ENCODE results near the gene ZNF777. TPM values are rescaled to one million over a fixed set of nuclear protein-coding genes. Genes with fewer than 3 reads are reported as not detected.
"Not testable (repeated sequence)": the region's sequence is repeated elsewhere in the genome, so short reads cannot be mapped to it uniquely, and the experiment has no call there.

ZNF777 gene
- total RNA-seq, 3 donors from 2014 or later, result 5.1 to 8.5 (median 8.2) TPM

GRCh38 chr7:149414745-149415390 is 46.0 kb downstream of the ZNF777 start:
- H3K27ac ChIP-seq, result no peak overlapping the region
- TF ChIP-seq POLR2A (IDR thresholded peaks at IDR 0.05), result no peak
- no peak for TF ChIP-seq POLR2AphosphoS5 (IDR thresholded peaks at IDR 0.05)
- no peak for TF ChIP-seq CTCF (IDR thresholded peaks at IDR 0.05)
- H3K4me1 ChIP-seq, result no peaks in the 10 kb centered on the region
- no peaks in the 10 kb centered on the region for H3K36me3 ChIP-seq
- no peaks in the 10 kb centered on the region for H3K27me3 ChIP-seq
- H3K4me3 ChIP-seq, result peak overlapping the region; percentile 19 to 53 (median 23)
- intact Hi-C loops (cut with DNase I; ENCODE audit: low total_unique reads), result no loop called here
- no peaks in the 10 kb centered on the region for H3K9me3 ChIP-seq
- DNase-seq (ENCODE audit: low spot score in 2 of 2), result no peak

GRCh38 chr7:149414171-149414570 is 46.7 kb downstream of the ZNF777 start:
- DNase-seq (ENCODE audit: low spot score in 2 of 2), result no peak
- Histone ChIP-seq H3K27me3 (no peaks in the 10 kb centered on the region), H3K9me3 (no peaks in the 10 kb centered on the region), H3K36me3 (no peaks in the 10 kb centered on the region), H3K27ac (no peak overlapping the region), H3K4me1 (no peaks in the 10 kb centered on the region), H3K4me3 (no peak overlapping the region)
- TF ChIP-seq POLR2A (IDR thresholded peaks at IDR 0.05) (no peak), CTCF (IDR thresholded peaks at IDR 0.05) (no peak), POLR2AphosphoS5 (IDR thresholded peaks at IDR 0.05) (no peak)
- intact Hi-C loops (cut with DNase I; ENCODE audit: low total_unique reads), result no loop called here

- H3K4me3 ChIP-seq; H3K27me3 ChIP-seq; H3K36me3 ChIP-seq; H3K9me3 ChIP-seq; H3K27ac ChIP-seq; DNase-seq (ENCODE audit: low spot score in 2 of 2); intact Hi-C loops (cut with DNase I; ENCODE audit: low total_unique reads); H3K4me1 ChIP-seq: not testable (repeated sequence)
Observed at GRCh38 chr7:149413083-149413482, 47.8 kb downstream of the ZNF777 start.

- Histone ChIP-seq H3K27ac (no peak overlapping the region), H3K9me3 (no peaks in the 10 kb centered on the region), H3K4me1 (no peaks in the 10 kb centered on the region), H3K27me3 (no peaks in the 10 kb centered on the region), H3K4me3 (no peak overlapping the region), H3K36me3 (no peaks in the 10 kb centered on the region)
- intact Hi-C loops (cut with DNase I; ENCODE audit: low total_unique reads), result no loop called here
- no peak for DNase-seq (ENCODE audit: low spot score in 2 of 2)
- TF ChIP-seq POLR2A (IDR thresholded peaks at IDR 0.05) (no peak), CTCF (IDR thresholded peaks at IDR 0.05) (no peak)
Observed at GRCh38 chr7:149409895-149410294, 51.0 kb downstream of the ZNF777 start.

GRCh38 chr7:149404825-149405224 is 56.0 kb downstream of the ZNF777 start:
- Histone ChIP-seq H3K4me1 (no peaks in the 10 kb centered on the region), H3K27ac (no peak overlapping the region), H3K9me3 (no peaks in the 10 kb centered on the region), H3K27me3 (no peaks in the 10 kb centered on the region), H3K4me3 (no peak overlapping the region), H3K36me3 (no peaks in the 10 kb centered on the region)
- no peak for TF ChIP-seq POLR2AphosphoS5 (IDR thresholded peaks at IDR 0.05)
- TF ChIP-seq POLR2A (IDR thresholded peaks at IDR 0.05), result no peak
- no peak for TF ChIP-seq CTCF (IDR thresholded peaks at IDR 0.05)
- no peak for DNase-seq (ENCODE audit: low spot score in 2 of 2)
- intact Hi-C loops (cut with DNase I; ENCODE audit: low total_unique reads), result no loop called here

- Histone ChIP-seq H3K27ac (no peak overlapping the region), H3K4me3 (no peak overlapping the region), H3K4me1 (no peaks in the 10 kb centered on the region), H3K36me3 (no peaks in the 10 kb centered on the region), H3K9me3 (no peaks in the 10 kb centered on the region), H3K27me3 (no peaks in the 10 kb centered on the region)
- no peak for TF ChIP-seq POLR2A (IDR thresholded peaks at IDR 0.05)
- no peak for TF ChIP-seq CTCF (IDR thresholded peaks at IDR 0.05)
- no peak for TF ChIP-seq POLR2AphosphoS5 (IDR thresholded peaks at IDR 0.05)
- intact Hi-C loops (cut with DNase I; ENCODE audit: low total_unique reads), result no loop called here
- no peak for DNase-seq (ENCODE audit: low spot score in 2 of 2)
Observed at GRCh38 chr7:149404396-149404795, 56.5 kb downstream of the ZNF777 start.
